Heart left ventricle (tissue), 13 donors: ENCODE results near the gene WDR33.

Experiments
- CTCF ChIP-seq, 12 donors: fragments of 200-600 bp; sonication (generic) in 4 of 12; IDR thresholded peaks; one replicate each; pipeline versions ENCODE4 v1.5.0 to v1.8.0; 2018 to 2022; ENCODE audit warnings: antibody characterized with exemption in 12 of 12, mild to moderate bottlenecking in 5 of 12
- POLR2A ChIP-seq, 2 donors: fragments of 450-650 bp; IDR thresholded peaks; one replicate each; pipeline ENCODE4 v1.6.1; 2017; ENCODE audit warnings: antibody characterized with exemption in 2 of 2, mild to moderate bottlenecking in 2 of 2, moderate library complexity in 2 of 2
- donor health status: ischemic (EF 13 %, LVEDD 7.1; RV severe dilation, severe dysfunction).
- donor health status: DM: no; HTN: yes; CAD: no.
- donor health status: DM: no; HTN: no; CAD: no.
- donor health status: ischemic (EF 25% LVEDD 6.9; RV normal size, moderate dysfunction).
- donor health status: ischemic (EF 25% LVEDD 5.7; RV mildly dilated, moderate dysfunction).
- donor health status: ischemic (EF 35%, LVEDD 5.7; RV mildly dilated, moderate dysfunction).
- donor health status: nonischemic (EF 11% LVEDD 7.7; RV severe dilation, severe dysfunction).
- donor health status: DM: yes; HTN: yes; CAD: no.
- donor health status: PGD.
- donor health status: ischemic (EF 29% LVEDD 5.4; RV normal size, mild dysfunction).
- donor health status: nonischemic (EF 23%, LVEDD 6.1; RV moderate dilation, normal function).

GRCh38 chr2:127683757-127684156 is 127.2 kb downstream of the WDR33 start:
- TF ChIP-seq CTCF (IDR thresholded peaks at IDR 0.05) = no peak
- no peak for TF ChIP-seq POLR2A (IDR thresholded peaks at IDR 0.05)
